ENCODE data around the gene TTC5. TPM values are rescaled to one million over a fixed set of nuclear protein-coding genes. Genes with fewer than 3 reads are reported as not detected.

The TTC5 gene
- polyA plus RNA-seq, 3 donors, result 6.2 to 18.4 (median 17.3) TPM

- H2AFZ ChIP-seq (ENCODE audit: insufficient read depth, low read depth, low read length, poor library complexity, severe bottlenecking), result no peak overlapping the region
- DNase-seq, result no peak
- no peaks in the 10 kb centered on the region for H3K9me3 ChIP-seq (replicated peaks in 1 of 2; ENCODE audit: control insufficient read depth in 1 of 2, insufficient read depth in 1 of 2, low read length in 2 of 2)
- no peaks in the 10 kb centered on the region for H3K27me3 ChIP-seq (ENCODE audit: control insufficient read depth in 2 of 2, insufficient read depth in 2 of 2, low read length in 2 of 2)
- Mint-ChIP-seq H3K9me3 (peaks cover 0 to 5% (median 1%) of the 10 kb centered on the region in 7 donors), H3K27me3 (ENCODE audit: low read depth in 3 of 3) (peaks cover 1 to 2% (median 1%) of the 10 kb centered on the region in 3 donors), H3K36me3 (no peaks in the 10 kb centered on the region), H3K27ac (no peak overlapping the region), H3K4me3 (no peak overlapping the region), H3K4me1 (no peaks in the 10 kb centered on the region)
- no peak overlapping the region for H3K4me3 ChIP-seq (replicated peaks in 1 of 3; ENCODE audit: low read depth in 2 of 3, low read length in 3 of 3)
- H3K4me2 ChIP-seq (replicated peaks; ENCODE audit: extremely low read depth, low read length, poor library complexity, severe bottlenecking), result no peak overlapping the region
- no peaks in the 10 kb centered on the region for H3K79me2 ChIP-seq (ENCODE audit: insufficient read depth, low read length)
- H3K4me1 ChIP-seq (ENCODE audit: control insufficient read depth in 1 of 2, insufficient read depth in 2 of 2, low read length in 2 of 2), result no peaks in the 10 kb centered on the region
- no peaks in the 10 kb centered on the region for H4K20me1 ChIP-seq (ENCODE audit: insufficient read depth, low read length)
- intact Hi-C loops (cut with micrococcal nuclease), result no loop called here
- no peak overlapping the region for H3K9ac ChIP-seq (ENCODE audit: insufficient read depth, low read length, poor library complexity, severe bottlenecking)
- no peak overlapping the region for H3K27ac ChIP-seq (ENCODE audit: low read depth in 1 of 2, low read length in 2 of 2)
- no peak for TF ChIP-seq CTCF (IDR thresholded peaks at IDR 0.05)
- no peaks in the 10 kb centered on the region for H3K36me3 ChIP-seq (replicated peaks in 1 of 2; ENCODE audit: control insufficient read depth in 1 of 2, insufficient read depth in 2 of 2, low read length in 2 of 2)
- WGBS (ENCODE audit: insufficient coverage), result no CpG with 5 or more reads among the region's 3 CpGs
These were observed 43.1 kb downstream of the TTC5 start for GRCh38 chr14:20262642-20263128.

- H3K4me1 Mint-ChIP-seq, result no peaks in the 10 kb centered on the region
- H3K27me3 Mint-ChIP-seq (ENCODE audit: low read depth in 3 of 3), result peaks cover 1 to 3% (median 2%) of the 10 kb centered on the region in 3 donors
- no peaks in the 10 kb centered on the region for H4K20me1 ChIP-seq (ENCODE audit: insufficient read depth, low read length)
- no peak overlapping the region for H3K4me3 Mint-ChIP-seq
- no peak overlapping the region for H3K4me3 ChIP-seq (replicated peaks in 1 of 3; ENCODE audit: low read depth in 2 of 3, low read length in 3 of 3)
- H3K9me3 Mint-ChIP-seq, result peaks cover 0 to 7% (median 5%) of the 10 kb centered on the region in 7 donors
- no peak for DNase-seq
- intact Hi-C loops (cut with micrococcal nuclease), result no loop called here
- H3K4me2 ChIP-seq (replicated peaks; ENCODE audit: extremely low read depth, low read length, poor library complexity, severe bottlenecking), result no peak overlapping the region
- H3K9ac ChIP-seq (ENCODE audit: insufficient read depth, low read length, poor library complexity, severe bottlenecking), result no peak overlapping the region
- peak; percentile 13 for TF ChIP-seq CTCF (IDR thresholded peaks at IDR 0.05)
- H3K36me3 ChIP-seq (replicated peaks in 1 of 2; ENCODE audit: control insufficient read depth in 1 of 2, insufficient read depth in 2 of 2, low read length in 2 of 2), result no peaks in the 10 kb centered on the region
- H3K4me1 ChIP-seq (ENCODE audit: control insufficient read depth in 1 of 2, insufficient read depth in 2 of 2, low read length in 2 of 2), result no peaks in the 10 kb centered on the region
- no peaks in the 10 kb centered on the region for H3K27me3 ChIP-seq (ENCODE audit: control insufficient read depth in 2 of 2, insufficient read depth in 2 of 2, low read length in 2 of 2)
- H3K36me3 Mint-ChIP-seq, result no peaks in the 10 kb centered on the region
- H3K79me2 ChIP-seq (ENCODE audit: insufficient read depth, low read length), result no peaks in the 10 kb centered on the region
- no peak overlapping the region for H3K27ac ChIP-seq (ENCODE audit: low read depth in 1 of 2, low read length in 2 of 2)
- no peak overlapping the region for H2AFZ ChIP-seq (ENCODE audit: insufficient read depth, low read depth, low read length, poor library complexity, severe bottlenecking)
- WGBS (ENCODE audit: insufficient coverage), result no CpG with 5 or more reads among the region's 3 CpGs
- no peak overlapping the region for H3K27ac Mint-ChIP-seq
- H3K9me3 ChIP-seq (replicated peaks in 1 of 2; ENCODE audit: control insufficient read depth in 1 of 2, insufficient read depth in 1 of 2, low read length in 2 of 2), result no peaks in the 10 kb centered on the region
These were observed 58.0 kb downstream of the TTC5 start for GRCh38 chr14:20247646-20248246.

Small RNA genes lying within 50 kb of the gene (small RNA-seq; reads per million reads assigned to genes)
- gene SNORA79B (ENCODE audit: insufficient read length, low read depth) (35.7 reads per million, percentile 92 among the genes with 10 or more reads in this experiment), gene SNORD126 (ENCODE audit: insufficient read length, low read depth) (480 reads per million, percentile 98 among the genes with 10 or more reads in this experiment)

Other genes with a start within 250 kb of the TTC5 start
- gene OR4L1, start 245.9 kb downstream of the TTC5 start, polyA plus RNA-seq, result not detected
- gene OR4K17, start 195.2 kb downstream of the TTC5 start, polyA plus RNA-seq, result not detected
- gene OR4N5, start 167.1 kb downstream of the TTC5 start, polyA plus RNA-seq, result not detected
- not detected for gene OR11G2, start 115.1 kb downstream of the TTC5 start, polyA plus RNA-seq
- gene OR11H6, start 82.2 kb downstream of the TTC5 start, polyA plus RNA-seq, result not detected
- not detected for gene OR11H7, start 77.0 kb downstream of the TTC5 start, polyA plus RNA-seq
- not detected for gene OR11H4, start 66.7 kb downstream of the TTC5 start, polyA plus RNA-seq
- 1 to 10 TPM; 3.5 to 8.6 (median 5.4) TPM for gene CCNB1IP1, start 27.3 kb upstream of the TTC5 start, polyA plus RNA-seq
- 1 to 10 TPM; 1.8 to 7.3 (median 3.9) TPM for gene PARP2, start 37.7 kb upstream of the TTC5 start, polyA plus RNA-seq
- 10 to 100 TPM in 1 of 3 donors, 1 to 10 TPM in 2; 2.3 to 78.9 (median 7.1) TPM for gene TEP1, start 107.5 kb upstream of the TTC5 start, polyA plus RNA-seq
- under 1 TPM in 1 of 3 donors, not detected in 2; 0.04 TPM for gene KLHL33, start 130.2 kb upstream of the TTC5 start, polyA plus RNA-seq
- 100 to 1,000 TPM in 1 of 3 donors, 10 to 100 TPM in 2; 34.7 to 112 (median 40.0) TPM for gene OSGEP, start 148.9 kb upstream of the TTC5 start, polyA plus RNA-seq
- gene APEX1, start 149.3 kb upstream of the TTC5 start, polyA plus RNA-seq, result 100 to 1,000 TPM in 1 of 3 donors, 10 to 100 TPM in 2; 69.7 to 208 (median 85.4) TPM
- 100 to 1,000 TPM in 1 of 3 donors, 10 to 100 TPM in 2; 19.4 to 106 (median 21.2) TPM for gene PIP4P1, start 155.5 kb upstream of the TTC5 start, polyA plus RNA-seq
- 100 to 1,000 TPM in 1 of 3 donors, 10 to 100 TPM in 2; 63.2 to 112 (median 67.5) TPM for gene PNP, start 163.5 kb upstream of the TTC5 start, polyA plus RNA-seq
- not detected for gene RNASE10, start 199.6 kb upstream of the TTC5 start, polyA plus RNA-seq